NCI-H2196 (cell line): ENCODE measurements around the gene TRAPPC2.
A peak's percentile ranks its signal among the peaks of the same experiment; 100 is the strongest.
"Not testable (repeated sequence)": the region's sequence is repeated elsewhere in the genome, so short reads cannot be mapped to it uniquely, and the experiment has no call there.

Source experiments
- DNase-seq: peaks from one replicate; lab custom pipeline; 2025; ENCODE audit not compliant: unreplicated experiment; lab: John Stamatoyannopoulos, UW

The TRAPPC2 gene

GRCh38 chrX:13748486-13748885, 14.1 kb upstream of the TRAPPC2 start:
- DNase-seq: no peak

- no peak for DNase-seq
These were observed 13.4 kb upstream of the TRAPPC2 start for GRCh38 chrX:13747836-13748235.

GRCh38 chrX:13742397-13743176, 8.2 kb upstream of the TRAPPC2 start:
- no peak for DNase-seq

- DNase-seq: no peak
These were observed 7.3 kb upstream of the TRAPPC2 start for GRCh38 chrX:13741695-13742094.

- no peak for DNase-seq
These were observed 914 bp downstream of the TRAPPC2 start for GRCh38 chrX:13733506-13733905.

- no peak for DNase-seq
These were observed 2.0 kb downstream of the TRAPPC2 start for GRCh38 chrX:13732246-13733067.

GRCh38 chrX:13730523-13730922, 3.9 kb downstream of the TRAPPC2 start:
- not testable (repeated sequence) for DNase-seq

GRCh38 chrX:13726583-13726982, 7.8 kb downstream of the TRAPPC2 start:
- DNase-seq: not testable (repeated sequence)

GRCh38 chrX:13724878-13725277, 9.5 kb downstream of the TRAPPC2 start:
- not testable (repeated sequence) for DNase-seq

GRCh38 chrX:13721819-13722519, 12.5 kb downstream of the TRAPPC2 start:
- peak; percentile 10 for DNase-seq

GRCh38 chrX:13721371-13721770, 13.0 kb downstream of the TRAPPC2 start:
- no peak for DNase-seq

GRCh38 chrX:13719192-13719856, 15.1 kb downstream of the TRAPPC2 start:
- DNase-seq: no peak

- no peak for DNase-seq
These were observed 16.5 kb downstream of the TRAPPC2 start for GRCh38 chrX:13717700-13718472.

GRCh38 chrX:13716905-13717304, 17.5 kb downstream of the TRAPPC2 start:
- DNase-seq: no peak

GRCh38 chrX:13716455-13716854, 18.0 kb downstream of the TRAPPC2 start:
- no peak for DNase-seq

GRCh38 chrX:13711141-13711540, 23.3 kb downstream of the TRAPPC2 start:
- DNase-seq: no peak

GRCh38 chrX:13703589-13703988, 30.8 kb downstream of the TRAPPC2 start:
- no peak for DNase-seq

GRCh38 chrX:13703135-13703534, 31.3 kb downstream of the TRAPPC2 start:
- no peak for DNase-seq

- DNase-seq: no peak
These were observed 32.2 kb downstream of the TRAPPC2 start for GRCh38 chrX:13702111-13702789.

GRCh38 chrX:13700380-13700779, 34.0 kb downstream of the TRAPPC2 start:
- no peak for DNase-seq
